Activated CD4-positive, alpha-beta T cell treated with anti-CD3 and anti-CD28 coated beads for 4 hours (primary cell): Measurements from ENCODE around the gene CIB1.
A peak's percentile ranks its signal among the peaks of the same experiment; 100 is the strongest.
"Not testable (repeated sequence)": the region's sequence is repeated elsewhere in the genome, so short reads cannot be mapped to it uniquely, and the experiment has no call there.

Experiments used
- DNase-seq, 2 donors: peaks; one replicate each; pipeline ENCODE4 v3.0.0-alpha.2; 2020

The CIB1 gene

GRCh38 chr15:90191344-90191687 lies 42.4 kb downstream of the CIB1 start:
- DNase-seq = no peak

- no peak for DNase-seq
These were observed 43.0 kb downstream of the CIB1 start for GRCh38 chr15:90190606-90191343.

GRCh38 chr15:90189781-90190467 lies 43.8 kb downstream of the CIB1 start:
- DNase-seq = no peak

GRCh38 chr15:90188914-90189748 lies 44.6 kb downstream of the CIB1 start:
- DNase-seq = no peak

- not testable (repeated sequence) for DNase-seq
These were observed 45.7 kb downstream of the CIB1 start for GRCh38 chr15:90188065-90188464.

GRCh38 chr15:90187257-90187868 lies 46.4 kb downstream of the CIB1 start:
- no peak for DNase-seq

GRCh38 chr15:90184786-90185704 lies 48.7 kb downstream of the CIB1 start:
- DNase-seq = peak; percentile 42 to 57

- DNase-seq = peak; percentile 43 to 54
These were observed 49.5 kb downstream of the CIB1 start for GRCh38 chr15:90184119-90184785.

GRCh38 chr15:90181776-90182175 lies 52.0 kb downstream of the CIB1 start:
- DNase-seq = no peak
